Stimulated activated CD8-positive, alpha-beta memory T cell treated with anti-CD3 and anti-CD28 coated beads, Interleukin-12 subunit alpha, Interleukin-12 subunit beta, amount 100 ng/mL, for 4 hours (primary cell): ENCODE results near the gene TTLL6.
A peak's percentile ranks its signal among the peaks of the same experiment; 100 is the strongest.
"Not testable (repeated sequence)": the region's sequence is repeated elsewhere in the genome, so short reads cannot be mapped to it uniquely, and the experiment has no call there.

Experiments used
- DNase-seq: peaks from one replicate; pipeline ENCODE4 v3.0.0-alpha.2; 2020; ENCODE audit warnings: low read depth

The TTLL6 gene

GRCh38 chr17:48815311-48815710, 1.7 kb downstream of the TTLL6 start:
- DNase-seq = no peak

GRCh38 chr17:48814504-48814903, 2.5 kb downstream of the TTLL6 start:
- DNase-seq = no peak

GRCh38 chr17:48812001-48812400, 5.0 kb downstream of the TTLL6 start:
- DNase-seq = no peak

GRCh38 chr17:48809182-48809581, 7.8 kb downstream of the TTLL6 start:
- no peak for DNase-seq

- peak; percentile 17 for DNase-seq
Measured at GRCh38 chr17:48804936-48805411, 12.1 kb downstream of the TTLL6 start.

GRCh38 chr17:48800626-48801217, 16.3 kb downstream of the TTLL6 start:
- no peak for DNase-seq

- DNase-seq = no peak
Measured at GRCh38 chr17:48799069-48799723, 17.8 kb downstream of the TTLL6 start.

GRCh38 chr17:48796163-48796522, 20.9 kb downstream of the TTLL6 start:
- not testable (repeated sequence) for DNase-seq

GRCh38 chr17:48795444-48796162, 21.4 kb downstream of the TTLL6 start:
- no peak for DNase-seq

- no peak for DNase-seq
Measured at GRCh38 chr17:48792033-48792798, 24.8 kb downstream of the TTLL6 start.

- DNase-seq = no peak
Measured at GRCh38 chr17:48791128-48792032, 25.6 kb downstream of the TTLL6 start.

GRCh38 chr17:48790607-48791127, 26.4 kb downstream of the TTLL6 start:
- no peak for DNase-seq

GRCh38 chr17:48787828-48788227, 29.2 kb downstream of the TTLL6 start:
- no peak for DNase-seq

- DNase-seq = no peak
Measured at GRCh38 chr17:48779421-48779820, 37.6 kb downstream of the TTLL6 start.

GRCh38 chr17:48776602-48777001, 40.4 kb downstream of the TTLL6 start:
- no peak for DNase-seq

GRCh38 chr17:48773245-48773644, 43.8 kb downstream of the TTLL6 start:
- no peak for DNase-seq

- DNase-seq = no peak
Measured at GRCh38 chr17:48770954-48771353, 46.1 kb downstream of the TTLL6 start.

GRCh38 chr17:48769009-48769675, 47.9 kb downstream of the TTLL6 start:
- DNase-seq = no peak

GRCh38 chr17:48767263-48767774, 49.7 kb downstream of the TTLL6 start:
- no peak for DNase-seq

- DNase-seq = no peak
Measured at GRCh38 chr17:48761114-48761513, 55.9 kb downstream of the TTLL6 start.
